H9 (cell line): ENCODE results near the gene LDB3. TPM values are rescaled to one million over a fixed set of nuclear protein-coding genes. Genes with fewer than 3 reads are reported as not detected.

Source experiments
- DNase-seq: peaks from one replicate; pipeline ENCODE4 v3.0.0-alpha.2; 2017
- H2AFZ ChIP-seq: one replicate; pipeline ENCODE4 v1.6.1; 2013; ENCODE audit warnings: mild to moderate bottlenecking, low read length, control low read depth, moderate library complexity
- H2AK5ac ChIP-seq: 2 replicates; pipeline ENCODE4 v1.6.1; 2013; ENCODE audit warnings: low read length, control low read depth, mixed read lengths; ENCODE audit not compliant: insufficient read length
- H2BK120ac ChIP-seq: one replicate; pipeline ENCODE4 v1.6.1; 2013; ENCODE audit warnings: low read depth, mild to moderate bottlenecking, low read length, control low read depth, inconsistent platforms; ENCODE audit not compliant: poor library complexity, severe bottlenecking
- H2BK12ac ChIP-seq: 2 replicates; pipeline ENCODE4 v1.6.1; 2013; ENCODE audit warnings: low read length, control low read depth, mixed read lengths, low read depth; ENCODE audit not compliant: insufficient read length
- H2BK15ac ChIP-seq: 2 replicates; pipeline ENCODE4 v1.6.1; 2013; ENCODE audit warnings: low read depth, low read length, control low read depth
- H2BK20ac ChIP-seq: one replicate; pipeline ENCODE4 v1.6.1; 2013; ENCODE audit warnings: low read depth, mild to moderate bottlenecking, low read length, control low read depth, inconsistent platforms; ENCODE audit not compliant: poor library complexity, severe bottlenecking
- H2BK5ac ChIP-seq: 2 replicates; pipeline ENCODE4 v1.6.1; 2013; ENCODE audit warnings: low read length, control low read depth, mixed read lengths; ENCODE audit not compliant: insufficient read length
- H3K14ac ChIP-seq: 2 replicates; pipeline ENCODE4 v1.6.1; 2013; ENCODE audit warnings: low read length, control low read depth; ENCODE audit not compliant: insufficient read depth
- H3K18ac ChIP-seq: 2 replicates; pipeline ENCODE4 v1.6.1; 2013; ENCODE audit warnings: low read depth, mild to moderate bottlenecking, mixed read lengths, low read length, control low read depth; ENCODE audit not compliant: insufficient read length
- H3K23ac ChIP-seq: 2 replicates; pipeline ENCODE4 v1.6.1; 2013; ENCODE audit warnings: low read length, control low read depth, mixed read lengths, low read depth; ENCODE audit not compliant: insufficient read length
- H3K23me2 ChIP-seq: 2 replicates; pipeline ENCODE4 v1.6.1; 2013; ENCODE audit warnings: low read depth, mild to moderate bottlenecking, mixed read lengths, low read length, control low read depth; ENCODE audit not compliant: insufficient read length, poor library complexity, severe bottlenecking
- H3K27ac ChIP-seq: 2 replicates; pipeline ENCODE4 v1.5.1; 2013; ENCODE audit warnings: low read length, control low read depth, mixed read lengths, low read depth; ENCODE audit not compliant: insufficient read length
- H3K27me3 ChIP-seq: 2 replicates; pipeline ENCODE4 v1.6.1; 2013; ENCODE audit warnings: low read length, control low read depth, inconsistent platforms; ENCODE audit not compliant: insufficient read depth
- H3K4ac ChIP-seq: 2 replicates; pipeline ENCODE4 v1.6.1; 2013; ENCODE audit warnings: low read depth, mild to moderate bottlenecking, control low read depth, inconsistent platforms, low read length, moderate library complexity
- H3K4me1 ChIP-seq: 2 replicates; pipeline ENCODE4 v1.6.1; 2013; ENCODE audit warnings: low read length, control low read depth, inconsistent platforms; ENCODE audit not compliant: insufficient read depth
- H3K4me2 ChIP-seq: 2 replicates; pipeline ENCODE4 v1.6.1; 2013; ENCODE audit warnings: low read length, control low read depth, mixed read lengths; ENCODE audit not compliant: insufficient read length, insufficient read depth
- H3K56ac ChIP-seq: 2 replicates; pipeline ENCODE4 v1.6.1; 2013; ENCODE audit warnings: low read depth, mild to moderate bottlenecking, mixed read lengths, low read length, control low read depth; ENCODE audit not compliant: insufficient read length
- H3K79me1 ChIP-seq: 2 replicates; pipeline ENCODE4 v1.6.1; 2013; ENCODE audit warnings: low read depth, mild to moderate bottlenecking, moderate library complexity, low read length, control low read depth, inconsistent platforms; ENCODE audit not compliant: insufficient read depth, poor library complexity, severe bottlenecking
- H3K79me2 ChIP-seq: 2 replicates; pipeline ENCODE4 v1.6.1; 2013; ENCODE audit warnings: low read length, control low read depth, inconsistent platforms; ENCODE audit not compliant: insufficient read depth
- H3K9ac ChIP-seq: 2 replicates; pipeline ENCODE4 v1.6.1; 2013; ENCODE audit warnings: low read length, control low read depth, mixed read lengths; ENCODE audit not compliant: insufficient read length; ENCODE audit errors: extremely low read depth
- H3K9me3 ChIP-seq: one replicate; pipeline ENCODE4 v1.6.1; 2013; ENCODE audit warnings: low read depth, low read length, inconsistent platforms; ENCODE audit not compliant: control insufficient read depth
- H3T11ph ChIP-seq: one replicate; pipeline ENCODE4 v1.6.1; 2013; ENCODE audit warnings: mild to moderate bottlenecking, low read length, control low read depth, inconsistent platforms
- H4K20me1 ChIP-seq: one replicate; pipeline ENCODE4 v1.6.1; 2013; ENCODE audit not compliant: control insufficient read depth, insufficient read length, insufficient read depth
- H4K5ac ChIP-seq: 2 replicates; pipeline ENCODE4 v1.6.1; 2013; ENCODE audit warnings: low read depth, mild to moderate bottlenecking, mixed read lengths, low read length, control low read depth; ENCODE audit not compliant: insufficient read length
- H4K8ac ChIP-seq: replicated peaks from 2 replicates; pipeline ENCODE4 v1.6.1; 2013; ENCODE audit warnings: low read length, control low read depth, mixed read lengths, low read depth; ENCODE audit not compliant: insufficient read length
- H4K91ac ChIP-seq: 2 replicates; pipeline ENCODE4 v1.6.1; 2013; ENCODE audit warnings: low read depth, mild to moderate bottlenecking, moderate library complexity, mixed read lengths, low read length, control low read depth; ENCODE audit not compliant: insufficient read length
- H3K27ac Mint-ChIP-seq, 3 experiments: 2 replicates in 2 of 3; 3 replicates in 1 of 3; pipeline ENCODE4 v1.8.0; 2020 to 2021; ENCODE audit warnings: mixed read lengths in 3 of 3, mild to moderate bottlenecking in 1 of 3, moderate library complexity in 1 of 3
- H3K27me3 Mint-ChIP-seq: 2 replicates; pipeline ENCODE4 v1.8.0; 2021; ENCODE audit warnings: low read depth, mild to moderate bottlenecking, moderate library complexity, mixed read lengths
- H3K36me3 Mint-ChIP-seq, 3 experiments: 2 replicates in 2 of 3; 3 replicates in 1 of 3; pipeline ENCODE4 v1.8.0; 2020 to 2021; ENCODE audit warnings: low read depth in 3 of 3, mixed read lengths in 3 of 3; ENCODE audit not compliant: insufficient read depth in 1 of 3
- H3K4me1 Mint-ChIP-seq, 2 experiments: 2 replicates each; pipeline ENCODE4 v1.8.0; 2020; ENCODE audit warnings: mixed read lengths in 2 of 2
- H3K4me3 Mint-ChIP-seq, 2 experiments: 2 replicates in 1 of 2; 3 replicates in 1 of 2; pipeline ENCODE4 v1.8.0; 2020 to 2021; ENCODE audit warnings: mild to moderate bottlenecking in 2 of 2, mixed read lengths in 2 of 2, moderate library complexity in 1 of 2
- H3K9me3 Mint-ChIP-seq, 2 experiments: 2 replicates in 1 of 2; 3 replicates in 1 of 2; pipeline ENCODE4 v1.8.0; 2020; ENCODE audit warnings: mild to moderate bottlenecking in 2 of 2, mixed read lengths in 2 of 2, moderate library complexity in 1 of 2
- CTCF ChIP-seq: fragments of 200-600 bp; sonication (generic); conservative IDR thresholded peaks from 3 replicates; pipeline ENCODE4 v1.8.0; 2021; ENCODE audit warnings: antibody characterized with exemption, mild to moderate bottlenecking
- WGBS: extraction: QIAGEN DNeasy Blood & Tissue Kit; methylation state at CpG from one replicate; pipeline ENCODE4 v1.1.7; 2013; ENCODE audit warnings: missing lambda C conversion rate, low lambda C conversion rate, mixed read lengths; ENCODE audit not compliant: insufficient read length; ENCODE audit errors: extremely low coverage; 5-methylcytosine and 5-hydroxymethylcytosine counted together
- total RNA-seq: library from RNA; stranded (reverse); gene quantifications from 2 replicates; pipeline ENCODE4 v1.2.1, GENCODE V29; 2021

The LDB3 gene
- total RNA-seq, 1 experiment from 2014 or later, result 0.17 TPM

DNA sequence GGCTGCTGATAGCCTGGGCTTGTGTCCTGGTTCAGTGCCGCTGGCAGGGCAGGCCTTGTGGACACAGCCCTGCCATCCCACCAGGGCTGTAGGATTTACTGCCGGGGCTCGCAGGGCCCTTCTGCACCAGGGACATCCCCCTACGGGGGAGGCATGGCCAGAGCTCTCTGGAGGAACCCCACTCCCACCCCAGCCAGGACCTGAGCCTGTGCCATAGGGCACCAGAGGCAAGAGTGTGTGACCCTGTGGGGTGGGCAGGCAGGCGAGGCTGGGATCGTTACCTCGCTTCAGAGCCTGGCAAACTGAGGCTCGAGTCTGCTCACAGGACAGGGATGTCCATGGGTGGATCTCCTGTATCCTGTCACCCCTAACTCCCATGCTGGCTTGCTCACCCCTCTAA lies 2.6 kb downstream of the LDB3 start:
- Histone ChIP-seq H2BK5ac (no peak overlapping the region), H2BK12ac (no peak overlapping the region), H2BK15ac (no peak overlapping the region), H3K9ac (no peak overlapping the region), H3K27ac (no peak overlapping the region), H3K79me1 (no peaks in the 10 kb centered on the region), H3K4ac (no peak overlapping the region), H3K4me1 (no peaks in the 10 kb centered on the region; the same call in 1 of the 2 replicates), H3K18ac (no peak overlapping the region), H3K23me2 (no peaks in the 10 kb centered on the region), H3K27me3 (no peaks in the 10 kb centered on the region), H3K4me2 (no peak overlapping the region), H2AFZ (no peak overlapping the region), H4K8ac (no peak overlapping the region), H3K14ac (no peak overlapping the region), H3K56ac (no peak overlapping the region), H2BK120ac (no peak overlapping the region), H3T11ph (no peak overlapping the region), H2BK20ac (no peak overlapping the region), H3K79me2 (no peaks in the 10 kb centered on the region), H4K20me1 (no peaks in the 10 kb centered on the region), H3K9me3 (no peaks in the 10 kb centered on the region), H2AK5ac (no peak overlapping the region), H4K5ac (no peak overlapping the region), H3K23ac (no peak overlapping the region), H4K91ac (no peak overlapping the region)
- TF ChIP-seq CTCF, result no peak
- Mint-ChIP-seq H3K27me3 (no peaks in the 10 kb centered on the region), H3K9me3 (no peaks in the 10 kb centered on the region), H3K4me3 (no peak overlapping the region), H3K36me3 (no peaks in the 10 kb centered on the region), H3K27ac (peak overlapping the region in 1 of 3 experiments; percentile 44; a peak in 1 of 7 replicates), H3K4me1 (peaks cover 40 to 59% of the 10 kb centered on the region in 2 experiments)
- no CpG with 5 or more reads among the region's 8 CpGs for WGBS
- DNase-seq, result no peak
